Neuronal stem cell (in vitro differentiated cells): ENCODE data around the gene CCDC127.
"Not testable (repeated sequence)": the region's sequence is repeated elsewhere in the genome, so short reads cannot be mapped to it uniquely, and the experiment has no call there.

ENCODE experiments used
- DNase-seq: peaks from one replicate; pipeline ENCODE4 v3.0.0-alpha.2; 2013; ENCODE audit warnings: low spot score
- H2AFZ ChIP-seq: one replicate; pipeline ENCODE4 v1.6.1; 2013; ENCODE audit warnings: mild to moderate bottlenecking, low read length, inconsistent platforms
- H2AK5ac ChIP-seq: 2 replicates; pipeline ENCODE4 v1.6.1; 2013; ENCODE audit warnings: low read depth, mild to moderate bottlenecking, inconsistent platforms, low read length, moderate library complexity, mixed read lengths
- H2BK120ac ChIP-seq: 2 replicates; pipeline ENCODE4 v1.6.1; 2013; ENCODE audit warnings: low read depth, mild to moderate bottlenecking, inconsistent platforms, low read length, moderate library complexity, mixed read lengths
- H2BK12ac ChIP-seq: one replicate; pipeline ENCODE4 v1.6.1; 2013; ENCODE audit warnings: low read length, inconsistent platforms
- H2BK15ac ChIP-seq: 2 replicates; pipeline ENCODE4 v1.6.1; 2013; ENCODE audit warnings: mild to moderate bottlenecking, low read length, inconsistent platforms, mixed read lengths
- H2BK5ac ChIP-seq: one replicate; pipeline ENCODE4 v1.6.1; 2013; ENCODE audit warnings: inconsistent platforms, mild to moderate bottlenecking, low read length, moderate library complexity
- H3K14ac ChIP-seq: one replicate; pipeline ENCODE4 v1.6.1; 2013; ENCODE audit warnings: low read length, inconsistent platforms
- H3K18ac ChIP-seq: 2 replicates; pipeline ENCODE4 v1.6.1; 2013; ENCODE audit warnings: low read length, inconsistent platforms
- H3K23ac ChIP-seq: 2 replicates; pipeline ENCODE4 v1.6.1; 2013; ENCODE audit warnings: low read depth, mild to moderate bottlenecking, mixed read lengths, low read length, inconsistent platforms; ENCODE audit not compliant: poor library complexity
- H3K27ac ChIP-seq: replicated peaks from 3 replicates; pipeline ENCODE4 v1.5.1; 2013; ENCODE audit warnings: low read length, inconsistent platforms
- H3K27me3 ChIP-seq, 3 experiments: 2 replicates each; pipeline ENCODE4 v1.6.1; 2013; ENCODE audit warnings: low read length in 3 of 3, mild to moderate bottlenecking in 2 of 3, inconsistent platforms in 1 of 3, low read depth in 1 of 3, mixed read lengths in 1 of 3, moderate library complexity in 1 of 3; ENCODE audit not compliant: control insufficient read depth in 3 of 3, insufficient read depth in 3 of 3
- H3K36me3 ChIP-seq, 2 donors: replicated peaks in 1 of 2; 2 replicates each; pipeline ENCODE4 v1.6.1; 2013; ENCODE audit warnings: low read length in 2 of 2; ENCODE audit not compliant: control insufficient read depth in 2 of 2, insufficient read depth in 2 of 2
- H3K4ac ChIP-seq: 2 replicates; pipeline ENCODE4 v1.6.1; 2013; ENCODE audit warnings: inconsistent platforms, mild to moderate bottlenecking, low read length, moderate library complexity
- H3K4me1 ChIP-seq, 2 donors: 1 replicate in 1 of 2; 2 replicates in 1 of 2; pipeline ENCODE4 v1.6.1; 2013; ENCODE audit warnings: low read length in 2 of 2, low read depth in 1 of 2; ENCODE audit not compliant: control insufficient read depth in 2 of 2, insufficient read depth in 1 of 2
- H3K4me2 ChIP-seq: one replicate; pipeline ENCODE4 v1.6.1; 2013; ENCODE audit warnings: mild to moderate bottlenecking, low read length, inconsistent platforms; ENCODE audit not compliant: insufficient read depth, poor library complexity, severe bottlenecking
- H3K4me3 ChIP-seq, 2 donors: 2 replicates each; pipeline ENCODE4 v1.5.1; 2013; ENCODE audit warnings: low read length in 2 of 2, mild to moderate bottlenecking in 2 of 2, inconsistent platforms in 1 of 2, moderate library complexity in 1 of 2
- H3K79me1 ChIP-seq: one replicate; pipeline ENCODE4 v1.6.1; 2013; ENCODE audit warnings: low read depth, mild to moderate bottlenecking, inconsistent platforms, low read length, moderate library complexity
- H3K9ac ChIP-seq: one replicate; pipeline ENCODE4 v1.6.1; 2013; ENCODE audit warnings: mild to moderate bottlenecking, low read depth, low read length, inconsistent platforms; ENCODE audit not compliant: poor library complexity
- H3K9me3 ChIP-seq, 2 donors: replicated peaks in 1 of 2; 2 replicates each; pipeline versions ENCODE3 to v1.6.1; 2013; ENCODE audit warnings: low read length in 2 of 2, mild to moderate bottlenecking in 2 of 2, inconsistent platforms in 1 of 2, low read depth in 1 of 2, mixed read lengths in 1 of 2, moderate library complexity in 1 of 2; ENCODE audit not compliant: control insufficient read depth in 2 of 2, insufficient read depth in 1 of 2
- H4K8ac ChIP-seq: one replicate; pipeline ENCODE4 v1.6.1; 2013; ENCODE audit warnings: low read depth, mild to moderate bottlenecking, inconsistent platforms, low read length, moderate library complexity
- H4K91ac ChIP-seq: one replicate; pipeline ENCODE4 v1.6.1; 2013; ENCODE audit warnings: low read length, low read depth, mild to moderate bottlenecking, inconsistent platforms; ENCODE audit not compliant: poor library complexity
- WGBS, 2 donors: extraction: QIAGEN DNeasy Blood & Tissue Kit; methylation state at CpG; one replicate each; pipeline ENCODE4 v1.1.7; 2013; ENCODE audit warnings: missing lambda C conversion rate in 2 of 2, mixed read lengths in 1 of 2; ENCODE audit not compliant: insufficient read length in 2 of 2, insufficient replicate concordance in 1 of 2; ENCODE audit errors: extremely low coverage in 2 of 2; 5-methylcytosine and 5-hydroxymethylcytosine counted together

The CCDC127 gene

GRCh38 chr5:230711-231110 is 12.8 kb upstream of the CCDC127 start:
- Histone ChIP-seq H2BK5ac (no peak overlapping the region), H3K4me2 (no peak overlapping the region), H3K36me3 (peaks cover 45 to 93% of the 10 kb centered on the region in 2 donors), H3K4me1 (no peaks in the 10 kb centered on the region), H3K9me3 (no peaks in the 10 kb centered on the region), H3K27ac (no peak overlapping the region), H3K23ac (no peak overlapping the region), H2AFZ (no peak overlapping the region), H3K9ac (no peak overlapping the region), H3K14ac (no peak overlapping the region), H3K79me1 (peaks cover 5% of the 10 kb centered on the region), H4K91ac (no peak overlapping the region), H3K27me3 (no peaks in the 10 kb centered on the region), H2AK5ac (no peak overlapping the region), H2BK15ac (no peak overlapping the region), H3K18ac (no peak overlapping the region), H2BK12ac (no peak overlapping the region), H3K4ac (no peak overlapping the region), H3K4me3 (no peak overlapping the region), H2BK120ac (no peak overlapping the region), H4K8ac (no peak overlapping the region)
- WGBS, 2 donors: no CpG with 5 or more reads among the region's 14 CpGs
- no peak for DNase-seq

DNA sequence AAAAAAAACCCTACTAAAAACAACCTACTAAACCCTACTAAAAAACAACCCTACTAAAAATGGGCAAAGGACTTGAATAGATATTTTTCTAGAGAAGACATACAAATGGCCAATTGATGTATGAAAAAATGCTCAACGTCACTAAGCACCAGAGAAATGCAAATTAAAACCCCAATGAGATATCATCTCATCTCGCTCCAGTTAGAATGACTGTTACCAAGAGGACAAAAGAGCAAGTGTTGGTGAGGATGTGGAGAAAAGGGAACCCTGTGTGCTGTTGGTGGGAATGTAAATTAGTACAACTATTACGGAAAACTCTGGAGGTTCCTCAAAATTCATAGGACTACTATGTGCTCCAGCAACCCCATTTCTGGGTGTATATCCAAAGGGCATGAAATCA is 10.9 kb upstream of the CCDC127 start:
- no peak for DNase-seq
- no peak overlapping the region for H3K4me3 ChIP-seq
- H3K9me3 ChIP-seq: no peaks in the 10 kb centered on the region
- H2BK15ac ChIP-seq: no peak overlapping the region
- no peak overlapping the region for H3K18ac ChIP-seq
- H3K4me2 ChIP-seq: no peak overlapping the region
- no peak overlapping the region for H3K4ac ChIP-seq
- no peak overlapping the region for H4K91ac ChIP-seq
- no peak overlapping the region for H2AFZ ChIP-seq
- H3K27ac ChIP-seq: no peak overlapping the region
- no peaks in the 10 kb centered on the region for H3K27me3 ChIP-seq
- H3K79me1 ChIP-seq: peaks cover 5% of the 10 kb centered on the region
- H3K14ac ChIP-seq: no peak overlapping the region
- no peak overlapping the region for H2AK5ac ChIP-seq
- H2BK5ac ChIP-seq: no peak overlapping the region
- H3K23ac ChIP-seq: no peak overlapping the region
- H3K9ac ChIP-seq: no peak overlapping the region
- no peak overlapping the region for H4K8ac ChIP-seq
- no CpG with 5 or more reads among the region's 3 CpGs for WGBS, 2 donors
- no peaks in the 10 kb centered on the region for H3K4me1 ChIP-seq
- no peak overlapping the region for H2BK120ac ChIP-seq
- no peak overlapping the region for H2BK12ac ChIP-seq
- H3K36me3 ChIP-seq: peaks cover 52 to 96% of the 10 kb centered on the region in 2 donors

GRCh38 chr5:227375-227774 is 9.4 kb upstream of the CCDC127 start:
- not testable (repeated sequence) for H3K9me3 ChIP-seq, DNase-seq, H3K14ac ChIP-seq, H2BK15ac ChIP-seq, H3K4me2 ChIP-seq, H3K4ac ChIP-seq, H2BK5ac ChIP-seq, H3K23ac ChIP-seq, H2AK5ac ChIP-seq, H4K91ac ChIP-seq, H2BK120ac ChIP-seq, H3K4me3 ChIP-seq, H3K79me1 ChIP-seq, H2BK12ac ChIP-seq, H3K27me3 ChIP-seq, H3K18ac ChIP-seq, H3K4me1 ChIP-seq, H2AFZ ChIP-seq, H4K8ac ChIP-seq, H3K9ac ChIP-seq, H3K27ac ChIP-seq
- WGBS, 2 donors: no CpG with 5 or more reads among the region's 17 CpGs
- H3K36me3 ChIP-seq: peaks cover 47 to 94% of the 10 kb centered on the region in 2 donors

DNA sequence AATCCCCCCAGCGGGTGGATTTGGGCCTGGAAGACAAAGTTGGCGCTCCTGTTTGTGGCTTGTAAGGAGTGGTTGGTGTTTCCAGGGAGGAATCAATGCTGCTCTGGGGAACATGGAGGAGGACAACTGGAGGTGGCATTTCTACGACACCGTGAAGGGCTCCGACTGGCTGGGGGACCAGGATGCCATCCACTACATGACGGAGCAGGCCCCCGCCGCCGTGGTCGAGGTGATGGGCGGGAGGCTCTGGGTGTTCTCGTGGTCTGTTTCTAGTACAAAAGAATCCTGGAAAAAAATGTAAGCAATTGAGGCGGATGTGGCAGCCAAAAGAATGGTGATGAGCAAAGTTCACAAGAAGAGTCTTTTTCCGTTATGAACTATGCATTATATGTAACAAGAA is 7.4 kb upstream of the CCDC127 start:
- H3K27ac ChIP-seq: no peak overlapping the region
- no peak overlapping the region for H2BK15ac ChIP-seq
- no peak overlapping the region for H3K14ac ChIP-seq
- H3K9ac ChIP-seq: no peak overlapping the region
- H2AFZ ChIP-seq: no peak overlapping the region
- no peak overlapping the region for H3K4ac ChIP-seq
- no peak overlapping the region for H3K18ac ChIP-seq
- no peak overlapping the region for H4K91ac ChIP-seq
- no peak overlapping the region for H3K23ac ChIP-seq
- peaks cover 8% of the 10 kb centered on the region for H3K79me1 ChIP-seq
- H3K4me2 ChIP-seq: no peak overlapping the region
- H2BK12ac ChIP-seq: no peak overlapping the region
- H3K9me3 ChIP-seq: no peaks in the 10 kb centered on the region
- H3K4me3 ChIP-seq: no peak overlapping the region
- H2BK120ac ChIP-seq: no peak overlapping the region
- H3K36me3 ChIP-seq: peaks cover 37 to 73% of the 10 kb centered on the region in 2 donors
- H3K27me3 ChIP-seq: no peaks in the 10 kb centered on the region
- H2BK5ac ChIP-seq: no peak overlapping the region
- no peak for DNase-seq
- H4K8ac ChIP-seq: no peak overlapping the region
- WGBS, 2 donors: no CpG with 5 or more reads among the region's 14 CpGs
- no peak overlapping the region for H2AK5ac ChIP-seq
- no peaks in the 10 kb centered on the region for H3K4me1 ChIP-seq
